Natural killer cell (primary cell): ENCODE measurements around the gene SOX15. TPM values are rescaled to one million over a fixed set of nuclear protein-coding genes. Genes with fewer than 3 reads are reported as not detected.
"Not testable (repeated sequence)": the region's sequence is repeated elsewhere in the genome, so short reads cannot be mapped to it uniquely, and the experiment has no call there.

Source experiments
- ATAC-seq, 3 donors: fragments of 150-1000 bp in 2 of 3; fragments of 200-7000 bp in 1 of 3; cut with Tn5 transposase; 1 replicate in 1 of 3; 2 replicates in 2 of 3; pipeline ENCODE4 v1.10.0; 2021; ENCODE audit warnings: mild to moderate bottlenecking in 2 of 3, moderate library complexity in 2 of 3
- DNase-seq, 2 donors: peaks; one replicate each; pipeline versions ENCODE4 v3.0.0 to v3.0.0-alpha.2; 2013 to 2021; ENCODE audit warnings: mixed read lengths in 1 of 2
- H3K27ac ChIP-seq: one replicate; pipeline ENCODE4 v1.5.1; 2013; ENCODE audit warnings: mild to moderate bottlenecking, low read length
- H3K27me3 ChIP-seq: one replicate; pipeline ENCODE4 v1.6.1; 2013; ENCODE audit warnings: low read length; ENCODE audit not compliant: control insufficient read depth, insufficient read depth
- H3K36me3 ChIP-seq: one replicate; pipeline ENCODE4 v1.6.1; 2013; ENCODE audit warnings: low read length; ENCODE audit not compliant: control insufficient read depth, insufficient read depth
- H3K4me1 ChIP-seq: one replicate; pipeline ENCODE4 v1.6.1; 2013; ENCODE audit warnings: low read length; ENCODE audit not compliant: control insufficient read depth, insufficient read depth
- H3K4me3 ChIP-seq: one replicate; pipeline ENCODE4 v1.5.1; 2013; ENCODE audit warnings: low read length
- H3K9me3 ChIP-seq: one replicate; pipeline ENCODE4 v1.6.1; 2013; ENCODE audit warnings: low read length; ENCODE audit not compliant: control insufficient read depth, insufficient read depth
- H3K27ac Mint-ChIP-seq, 2 donors: one replicate each; pipeline ENCODE4 v1.8.0; 2022; ENCODE audit warnings: mild to moderate bottlenecking in 2 of 2, mixed read lengths in 2 of 2, moderate library complexity in 1 of 2
- H3K27me3 Mint-ChIP-seq, 2 donors: one replicate each; pipeline ENCODE4 v1.8.0; 2022; ENCODE audit warnings: low read depth in 2 of 2, mixed read lengths in 2 of 2
- H3K36me3 Mint-ChIP-seq: one replicate; pipeline ENCODE4 v1.8.0; 2022; ENCODE audit warnings: mixed read lengths
- H3K4me1 Mint-ChIP-seq, 2 donors: one replicate each; pipeline ENCODE4 v1.8.0; 2022; ENCODE audit warnings: mixed read lengths in 2 of 2
- H3K4me3 Mint-ChIP-seq: one replicate; pipeline ENCODE4 v1.8.0; 2022; ENCODE audit warnings: mild to moderate bottlenecking, moderate library complexity, mixed read lengths
- H3K9me3 Mint-ChIP-seq, 2 donors: one replicate each; pipeline ENCODE4 v1.8.0; 2022; ENCODE audit warnings: mixed read lengths in 2 of 2
- WGBS: methylation state at CpG from one replicate; pipeline ENCODE4 v1.1.7; 2013; ENCODE audit warnings: missing lambda C conversion rate; ENCODE audit not compliant: insufficient coverage; 5-methylcytosine and 5-hydroxymethylcytosine counted together
- intact Hi-C: fragments of 100-400 bp; cut with micrococcal nuclease; formaldehyde crosslinking; loops from one replicate; pipeline ENCODE4 v1.14.2; 2022
- total RNA-seq, 4 donors: library from RNA; stranded (reverse); fragments of 120-200 nt in 1 of 4; gene quantifications; one replicate each; pipeline versions ENCODE4 v1.2.3 to v1.2.4, GENCODE V29; 2013 to 2022
- TF ChIP-seq, protein P1 (sequence below): fragments of 200-600 bp; IDR thresholded peaks from one replicate; pipeline ENCODE4 v1.8.0; 2022; ENCODE audit warnings: antibody characterized with exemption

SOX15 gene
- total RNA-seq, 3 donors from 2014 or later (not counting 1 experiment from before 2014, with no cell fraction given), result 0.27 TPM; not detected in 2

- WGBS, result 100% methylated on average over 2 of the region's 2 CpGs
Measured at GRCh38 chr17:7610641-7611040, 20.7 kb upstream of the SOX15 start.

DNA sequence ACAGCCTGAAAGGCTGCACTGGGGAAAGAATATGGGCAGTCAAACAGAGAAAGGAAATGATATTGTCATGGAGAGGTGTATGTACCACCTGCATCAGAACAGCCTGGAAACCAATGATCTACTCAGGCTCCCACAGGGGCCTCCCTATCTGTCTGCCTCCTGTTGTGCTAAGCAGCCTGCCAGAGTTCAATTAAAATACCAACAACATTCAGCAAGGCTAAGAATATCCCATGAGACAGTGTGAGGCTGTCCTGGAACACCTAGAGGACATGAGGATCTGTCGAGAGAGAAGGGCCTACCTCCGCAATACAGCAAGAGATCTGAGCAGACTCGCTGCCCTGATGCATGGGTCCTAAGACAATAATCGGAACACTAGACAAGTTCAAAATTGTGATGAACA is 16.4 kb upstream of the SOX15 start:
- Mint-ChIP-seq H3K9me3 (no peaks in the 10 kb centered on the region), H3K27ac (no peak overlapping the region), H3K4me3 (no peak overlapping the region), H3K27me3 (no peaks in the 10 kb centered on the region), H3K36me3 (peaks cover 23% of the 10 kb centered on the region), H3K4me1 (peaks cover 9 to 29% of the 10 kb centered on the region in 2 donors)
- 99% methylated on average over 4 of the region's 4 CpGs for WGBS
- Histone ChIP-seq H3K36me3 (peaks cover 29% of the 10 kb centered on the region), H3K27me3 (no peaks in the 10 kb centered on the region), H3K4me3 (no peak overlapping the region), H3K9me3 (no peaks in the 10 kb centered on the region), H3K27ac (no peak overlapping the region), H3K4me1 (no peaks in the 10 kb centered on the region)
- DNase-seq, result no peak
- ATAC-seq, result no peak
- TF ChIP-seq, protein P1, sequence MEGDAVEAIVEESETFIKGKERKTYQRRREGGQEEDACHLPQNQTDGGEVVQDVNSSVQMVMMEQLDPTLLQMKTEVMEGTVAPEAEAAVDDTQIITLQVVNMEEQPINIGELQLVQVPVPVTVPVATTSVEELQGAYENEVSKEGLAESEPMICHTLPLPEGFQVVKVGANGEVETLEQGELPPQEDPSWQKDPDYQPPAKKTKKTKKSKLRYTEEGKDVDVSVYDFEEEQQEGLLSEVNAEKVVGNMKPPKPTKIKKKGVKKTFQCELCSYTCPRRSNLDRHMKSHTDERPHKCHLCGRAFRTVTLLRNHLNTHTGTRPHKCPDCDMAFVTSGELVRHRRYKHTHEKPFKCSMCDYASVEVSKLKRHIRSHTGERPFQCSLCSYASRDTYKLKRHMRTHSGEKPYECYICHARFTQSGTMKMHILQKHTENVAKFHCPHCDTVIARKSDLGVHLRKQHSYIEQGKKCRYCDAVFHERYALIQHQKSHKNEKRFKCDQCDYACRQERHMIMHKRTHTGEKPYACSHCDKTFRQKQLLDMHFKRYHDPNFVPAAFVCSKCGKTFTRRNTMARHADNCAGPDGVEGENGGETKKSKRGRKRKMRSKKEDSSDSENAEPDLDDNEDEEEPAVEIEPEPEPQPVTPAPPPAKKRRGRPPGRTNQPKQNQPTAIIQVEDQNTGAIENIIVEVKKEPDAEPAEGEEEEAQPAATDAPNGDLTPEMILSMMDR, result no peak
- intact Hi-C loops, result no loop called here

More at GRCh38 chr17:7610641-7611040, 20.7 kb upstream of the SOX15 start:
- H3K27ac ChIP-seq, result no peak overlapping the region
- TF ChIP-seq, protein P1, result no peak
- no peaks in the 10 kb centered on the region for H3K9me3 ChIP-seq
- ATAC-seq (no peak), DNase-seq (no peak)
- H3K4me1 ChIP-seq, result peaks cover 16% of the 10 kb centered on the region
- Mint-ChIP-seq H3K4me3 (no peak overlapping the region), H3K27me3 (no peaks in the 10 kb centered on the region), H3K9me3 (no peaks in the 10 kb centered on the region), H3K4me1 (peaks cover 37 to 63% of the 10 kb centered on the region in 2 donors), H3K36me3 (no peaks in the 10 kb centered on the region), H3K27ac (no peak overlapping the region)
- H3K27me3 ChIP-seq, result no peaks in the 10 kb centered on the region
- H3K36me3 ChIP-seq, result peaks cover 3% of the 10 kb centered on the region
- no peak overlapping the region for H3K4me3 ChIP-seq
- intact Hi-C loops, result no loop called here

DNA sequence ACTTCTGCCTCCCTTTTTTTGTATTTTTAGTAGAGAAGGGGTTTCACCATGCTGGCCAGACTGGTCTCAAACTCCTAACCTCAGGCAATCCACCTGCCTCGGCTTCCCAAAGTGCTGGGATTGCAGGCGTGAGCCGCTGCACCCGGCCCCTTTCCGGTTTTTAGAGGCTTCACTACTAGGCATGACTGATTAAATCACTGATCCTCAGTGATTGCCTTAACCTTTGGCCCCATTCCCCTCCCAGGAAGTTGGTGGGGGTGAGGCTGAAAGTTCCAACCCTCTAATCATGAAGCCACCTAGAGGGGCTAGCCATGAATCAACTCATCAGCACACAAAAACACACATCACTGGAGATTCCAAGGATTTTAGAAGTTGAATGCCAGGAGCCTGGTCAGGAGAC is 7.7 kb upstream of the SOX15 start:
- intact Hi-C loops, DNase-seq, H3K9me3 Mint-ChIP-seq, H3K9me3 ChIP-seq, H3K27me3 Mint-ChIP-seq, H3K4me1 Mint-ChIP-seq, H3K4me1 ChIP-seq, ATAC-seq, H3K27ac ChIP-seq, H3K4me3 ChIP-seq, H3K27ac Mint-ChIP-seq, H3K4me3 Mint-ChIP-seq, H3K27me3 ChIP-seq: not testable (repeated sequence)
- 100% methylated on average over 3 of the region's 5 CpGs for WGBS
- peaks cover 77% of the 10 kb centered on the region for H3K36me3 ChIP-seq
- peaks cover 38% of the 10 kb centered on the region for H3K36me3 Mint-ChIP-seq

DNA sequence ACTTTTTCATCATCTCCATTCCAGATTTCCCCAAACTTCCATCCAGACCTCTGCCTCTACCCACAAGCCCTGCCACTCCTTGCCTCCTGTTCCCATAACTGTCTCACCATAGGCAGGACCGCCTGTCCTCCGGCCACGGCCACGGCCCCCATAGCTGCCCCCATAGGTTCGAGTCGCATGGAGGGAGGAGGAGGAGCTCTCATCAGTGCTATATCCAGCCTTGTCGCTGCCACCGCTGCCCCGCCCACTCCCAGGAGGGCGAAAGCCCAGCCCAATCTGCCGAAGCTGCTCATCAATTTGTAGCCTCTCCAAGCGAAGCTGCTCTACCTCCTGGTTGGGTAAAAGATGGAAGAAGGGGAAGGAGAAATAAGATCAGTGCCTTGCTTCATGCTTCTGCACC is 3.4 kb upstream of the SOX15 start:
- intact Hi-C loops, result no loop called here
- H3K4me3 Mint-ChIP-seq, result no peak overlapping the region
- no peaks in the 10 kb centered on the region for H3K9me3 ChIP-seq
- TF ChIP-seq, protein P1, result no peak
- peaks cover 8% of the 10 kb centered on the region for H3K4me1 ChIP-seq
- no peaks in the 10 kb centered on the region for H3K27me3 Mint-ChIP-seq
- H3K27ac ChIP-seq, result no peak overlapping the region
- no peak for DNase-seq
- WGBS, result 93% methylated on average over 12 of the region's 12 CpGs
- H3K9me3 Mint-ChIP-seq, result no peaks in the 10 kb centered on the region
- H3K4me1 Mint-ChIP-seq, result no peaks in the 10 kb centered on the region
- peaks cover 23% of the 10 kb centered on the region for H3K36me3 Mint-ChIP-seq
- H3K27me3 ChIP-seq, result no peaks in the 10 kb centered on the region
- no peak for ATAC-seq
- no peak overlapping the region for H3K27ac Mint-ChIP-seq
- H3K4me3 ChIP-seq, result no peak overlapping the region
- peaks cover 61% of the 10 kb centered on the region for H3K36me3 ChIP-seq
